ENCODE data around the gene SETD1B. TPM values are rescaled to one million over a fixed set of nuclear protein-coding genes. Genes with fewer than 3 reads are reported as not detected.

Gene SETD1B
- total and polyA plus RNA-seq, 2 donors (not counting 3 experiments of a cell fraction or from before 2014, with no cell fraction given), result 2.6 to 27.0 TPM

DNA sequence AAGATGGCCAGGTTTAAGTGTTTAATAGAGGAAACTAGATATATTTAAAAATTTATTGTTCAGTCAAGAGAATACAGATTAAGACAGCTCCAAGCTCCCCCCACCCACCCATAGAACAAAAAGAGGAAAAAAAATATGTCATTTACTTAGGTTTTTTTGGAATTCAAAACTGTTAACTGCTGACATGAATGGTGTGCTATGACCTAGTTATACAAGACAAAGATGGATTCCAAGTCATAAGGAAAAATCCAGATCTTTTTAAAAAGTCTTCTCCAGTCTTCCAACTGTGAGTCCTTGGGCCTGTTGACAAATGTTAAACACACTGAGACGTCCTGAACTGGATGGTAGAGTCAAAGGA is 1.3 kb upstream of the SETD1B start:
- FAIRE-seq, result no peak
- BruUV-seq (replicated peaks), result TSS peak; percentile 69
- Histone ChIP-seq H3K4me2 (ENCODE audit: insufficient read depth, low read length) (peak overlapping the region; percentile 87), H3K27me3 (ENCODE audit: control insufficient read depth in 2 of 2, insufficient read depth in 2 of 2, low read length in 2 of 2) (no peaks in the 10 kb centered on the region), H3K79me2 (ENCODE audit: control insufficient read depth, insufficient read depth, low read length) (peaks cover 63% of the 10 kb centered on the region), H3K9me1 (replicated peaks; ENCODE audit: control insufficient read depth, extremely low read depth, insufficient read depth, low read length) (no peaks in the 10 kb centered on the region), H3K9ac (replicated peaks; ENCODE audit: extremely low read depth, insufficient read depth, low read length) (peak overlapping the region; percentile 98), H3K4me3 (replicated peaks in 1 of 3; ENCODE audit: insufficient read depth in 1 of 3, low read depth in 1 of 3, low read length in 3 of 3) (peak overlapping the region; percentile 13 to 81 (median 79)), H3K4me1 (ENCODE audit: control insufficient read depth, extremely low read depth, insufficient read depth, low read length) (peaks cover 42% of the 10 kb centered on the region), H3K9me3 (replicated peaks; ENCODE audit: control insufficient read depth, insufficient read depth, low read length) (no peaks in the 10 kb centered on the region), H4K20me1 (replicated peaks; ENCODE audit: control insufficient read depth, extremely low read depth, insufficient read depth, low read length) (no peaks in the 10 kb centered on the region), H3K36me3 (ENCODE audit: control insufficient read depth in 2 of 2, extremely low read depth in 1 of 2, insufficient read depth in 2 of 2, low read length in 2 of 2) (peaks cover 0 to 7% of the 10 kb centered on the region in 2 experiments), H2AFZ (ENCODE audit: low read depth, low read length) (no peak overlapping the region), H3K27ac (ENCODE audit: insufficient read depth, low read depth, low read length) (peak overlapping the region; percentile 93)
- DNase-seq (ENCODE audit: low read depth, low spot score), result no peak
- dilution Hi-C loops (cut with MboI; ENCODE audit: extremely low pct_ligation_motif_present, low sequenced_read_pairs) (no loop called here), intact Hi-C loops (cut with micrococcal nuclease) (no loop called here)
- no peak for TF ChIP-seq GATA2 (IDR thresholded peaks at IDR 0.05; ENCODE audit: insufficient read depth, insufficient read length, low read depth, low read length)
- no peak for TF ChIP-seq POLR2A (IDR thresholded peaks at IDR 0.05; ENCODE audit: low read depth, low read length)
- no peak for TF ChIP-seq JUN (IDR thresholded peaks at IDR 0.05; ENCODE audit: borderline replicate concordance, insufficient read depth, insufficient read length, low read depth)
- TF ChIP-seq, protein P1, sequence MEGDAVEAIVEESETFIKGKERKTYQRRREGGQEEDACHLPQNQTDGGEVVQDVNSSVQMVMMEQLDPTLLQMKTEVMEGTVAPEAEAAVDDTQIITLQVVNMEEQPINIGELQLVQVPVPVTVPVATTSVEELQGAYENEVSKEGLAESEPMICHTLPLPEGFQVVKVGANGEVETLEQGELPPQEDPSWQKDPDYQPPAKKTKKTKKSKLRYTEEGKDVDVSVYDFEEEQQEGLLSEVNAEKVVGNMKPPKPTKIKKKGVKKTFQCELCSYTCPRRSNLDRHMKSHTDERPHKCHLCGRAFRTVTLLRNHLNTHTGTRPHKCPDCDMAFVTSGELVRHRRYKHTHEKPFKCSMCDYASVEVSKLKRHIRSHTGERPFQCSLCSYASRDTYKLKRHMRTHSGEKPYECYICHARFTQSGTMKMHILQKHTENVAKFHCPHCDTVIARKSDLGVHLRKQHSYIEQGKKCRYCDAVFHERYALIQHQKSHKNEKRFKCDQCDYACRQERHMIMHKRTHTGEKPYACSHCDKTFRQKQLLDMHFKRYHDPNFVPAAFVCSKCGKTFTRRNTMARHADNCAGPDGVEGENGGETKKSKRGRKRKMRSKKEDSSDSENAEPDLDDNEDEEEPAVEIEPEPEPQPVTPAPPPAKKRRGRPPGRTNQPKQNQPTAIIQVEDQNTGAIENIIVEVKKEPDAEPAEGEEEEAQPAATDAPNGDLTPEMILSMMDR (IDR thresholded peaks at IDR 0.05; ENCODE audit: extremely low read depth in 1 of 2, insufficient read depth in 1 of 2, low read depth in 1 of 2, low read length in 2 of 2), result no peak
- TF ChIP-seq MYC (IDR thresholded peaks at IDR 0.05; ENCODE audit: low read depth, low read length), result no peak
- TF ChIP-seq EZH2 (IDR thresholded peaks at IDR 0.05; ENCODE audit: borderline replicate concordance, low read depth, low read length, severe bottlenecking), result no peak
- TF ChIP-seq, protein P2, sequence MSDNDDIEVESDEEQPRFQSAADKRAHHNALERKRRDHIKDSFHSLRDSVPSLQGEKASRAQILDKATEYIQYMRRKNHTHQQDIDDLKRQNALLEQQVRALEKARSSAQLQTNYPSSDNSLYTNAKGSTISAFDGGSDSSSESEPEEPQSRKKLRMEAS (IDR thresholded peaks at IDR 0.05; ENCODE audit: insufficient read depth, insufficient read length), result no peak
- TF ChIP-seq FOS (IDR thresholded peaks at IDR 0.05; ENCODE audit: borderline replicate concordance, insufficient read depth, low read length), result no peak
- TF ChIP-seq POLR2AphosphoS5 (IDR thresholded peaks at IDR 0.05; ENCODE audit: insufficient read depth, low read depth, low read length), result no peak
- ChIA-PET CTCF (interaction anchor here (1.6 to 12.8 kb wide), 3 partner anchors 4 to 86 kb away, joined by 7 to 774 read pairs (median 774); partner anchors contain the start of genes PSMD9, RHOF and SETD1B), POLR2A (interaction anchor here (0.7 to 3.3 kb wide), 3 partner anchors 8 to 14 kb away, joined by 4 to 20 read pairs (median 8); partner anchors contain the start of gene RHOF)

All from endothelial cell of umbilical vein (primary cell).